ENCODE results near the gene FNDC3B.

Gene FNDC3B

DNA sequence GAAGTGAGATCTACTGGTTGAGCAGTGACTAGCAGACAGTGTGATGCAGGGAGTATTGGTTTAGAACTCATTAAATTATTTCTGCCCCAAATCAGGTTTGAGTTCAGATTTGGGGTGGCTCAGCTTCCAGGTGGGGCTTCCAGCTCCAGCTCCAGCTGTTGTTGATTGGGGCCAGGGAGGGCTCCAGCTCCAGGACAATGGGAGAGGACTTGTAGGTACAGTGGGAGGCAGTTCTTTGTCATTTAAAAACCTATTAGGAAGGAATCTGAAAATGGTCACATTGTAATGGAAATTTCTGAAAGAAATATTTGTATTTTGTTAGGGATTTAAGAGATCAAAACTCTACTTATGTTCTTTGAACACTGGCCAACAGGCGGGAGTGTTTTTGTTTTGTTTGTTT, 97.0 kb downstream of the FNDC3B start:
- no peaks in the 10 kb centered on the region for H4K20me1 ChIP-seq (ENCODE audit: insufficient read depth, low read length)
- peaks cover 6% of the 10 kb centered on the region; the same call in 1 of the 2 replicates for H3K36me3 ChIP-seq (replicated peaks; ENCODE audit: insufficient read depth, low read length)
- no peak overlapping the region for H3K4me3 ChIP-seq (ENCODE audit: low read length)
- no peaks in the 10 kb centered on the region for H3K27me3 ChIP-seq (replicated peaks; ENCODE audit: insufficient read depth, low read length)
- TF ChIP-seq EZH2 (optimal IDR thresholded peaks at IDR 0.05; ENCODE audit: low read depth, low read length) (no peak), EZH2phosphoT487 (IDR thresholded peaks at IDR 0.05; ENCODE audit: low read length) (no peak), CTCF (IDR thresholded peaks at IDR 0.05; ENCODE audit: low read length) (no peak)
- peaks cover 59% of the 10 kb centered on the region for H3K4me1 ChIP-seq (ENCODE audit: low read length)
- no peaks in the 10 kb centered on the region for H3K9me2 ChIP-seq (replicated peaks; ENCODE audit: insufficient read depth, low read length)
- peaks cover 97% of the 10 kb centered on the region for H3K79me2 ChIP-seq (ENCODE audit: low read length)
- no peak overlapping the region for H3K9ac ChIP-seq (ENCODE audit: low read length)
- H3K27ac ChIP-seq (ENCODE audit: low read length), result no peak overlapping the region
- peaks cover 14% of the 10 kb centered on the region for H3F3A ChIP-seq (ENCODE audit: insufficient read depth, low read length)
- H3K4me2 ChIP-seq (ENCODE audit: low read depth, low read length), result no peak overlapping the region
- DNase-seq, result no peak
- no peaks in the 10 kb centered on the region for H3K9me3 ChIP-seq (replicated peaks; ENCODE audit: insufficient read depth, low read length)
- H2AFZ ChIP-seq (ENCODE audit: low read length), result no peak overlapping the region

DNA sequence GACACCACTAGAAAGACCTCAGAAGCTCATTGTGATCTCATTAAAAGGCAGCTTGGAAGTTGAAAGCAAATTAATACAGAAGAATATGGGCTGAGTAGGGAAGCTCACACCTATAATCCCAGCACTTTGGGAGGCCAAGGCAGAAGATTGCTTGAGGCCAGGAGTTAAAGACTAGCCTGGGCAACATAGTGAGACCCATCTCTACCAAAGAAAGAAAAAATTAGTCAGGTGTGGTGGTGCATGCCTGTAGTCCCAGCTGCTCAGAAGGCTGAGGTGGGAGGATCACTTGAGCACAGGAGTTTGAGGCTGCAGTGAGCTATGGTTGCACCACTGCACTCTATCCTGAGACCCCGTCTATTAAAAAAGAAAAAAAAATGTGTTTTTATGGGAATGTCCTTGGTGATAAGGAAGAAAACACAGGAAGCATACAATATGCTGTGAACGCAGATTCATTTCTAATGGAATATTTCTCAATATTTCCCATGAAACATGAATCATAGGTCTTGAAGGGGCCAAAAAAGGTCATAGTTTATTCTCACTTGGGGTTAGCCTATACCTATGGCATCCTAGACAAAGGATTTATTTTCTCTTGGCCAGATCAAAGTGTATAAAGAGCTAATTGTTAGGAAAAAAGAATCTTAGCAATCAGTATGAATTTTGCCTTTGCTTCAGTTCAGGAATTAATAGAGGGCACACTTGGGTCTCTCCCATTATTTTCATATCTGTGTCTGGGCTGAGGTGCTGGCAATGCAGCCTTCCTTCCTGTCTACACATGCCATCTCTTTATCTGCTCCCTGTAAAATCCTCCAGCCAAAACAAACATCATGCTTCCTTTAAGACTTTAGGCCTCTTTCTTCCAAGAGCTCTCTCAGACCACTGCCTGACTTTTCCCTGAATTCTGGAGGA, 98.2 kb downstream of the FNDC3B start:
- H3K36me3 ChIP-seq (replicated peaks; ENCODE audit: insufficient read depth, low read length), result peaks cover 6% of the 10 kb centered on the region; the same call in 1 of the 2 replicates
- H3K27ac ChIP-seq (ENCODE audit: low read length), result no peak overlapping the region
- DNase-seq, result no peak

DNA sequence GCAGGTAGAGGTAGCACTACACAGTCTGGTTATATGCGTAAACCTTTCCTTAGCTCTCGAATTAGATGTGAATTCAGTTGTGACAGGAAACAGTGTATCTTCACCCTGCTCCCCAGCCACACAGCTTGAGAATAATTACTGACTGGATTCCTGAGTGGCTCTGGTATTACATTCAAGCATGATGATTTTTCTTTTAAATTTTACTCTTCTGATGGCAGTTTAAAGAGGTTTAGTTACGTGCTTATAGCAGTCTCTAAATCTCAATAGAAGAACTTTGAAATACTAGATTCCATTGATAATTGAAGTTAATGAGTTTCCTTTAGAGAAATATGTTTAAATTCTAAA, 98.8 kb downstream of the FNDC3B start:
- H3K4me3 ChIP-seq (ENCODE audit: low read length), result no peak overlapping the region
- peaks cover 15% of the 10 kb centered on the region for H3F3A ChIP-seq (ENCODE audit: insufficient read depth, low read length)
- H3K9me3 ChIP-seq (replicated peaks; ENCODE audit: insufficient read depth, low read length), result no peaks in the 10 kb centered on the region
- TF ChIP-seq EZH2phosphoT487 (IDR thresholded peaks at IDR 0.05; ENCODE audit: low read length) (no peak), EZH2 (optimal IDR thresholded peaks at IDR 0.05; ENCODE audit: low read depth, low read length) (no peak), CTCF (IDR thresholded peaks at IDR 0.05; ENCODE audit: low read length) (no peak)
- H3K9ac ChIP-seq (ENCODE audit: low read length), result no peak overlapping the region
- DNase-seq, result no peak
- H3K79me2 ChIP-seq (ENCODE audit: low read length), result peaks cover 99% of the 10 kb centered on the region
- H3K4me2 ChIP-seq (ENCODE audit: low read depth, low read length), result no peak overlapping the region
- no peak overlapping the region for H2AFZ ChIP-seq (ENCODE audit: low read length)
- H3K9me2 ChIP-seq (replicated peaks; ENCODE audit: insufficient read depth, low read length), result no peaks in the 10 kb centered on the region
- peaks cover 6% of the 10 kb centered on the region; the same call in 1 of the 2 replicates for H3K36me3 ChIP-seq (replicated peaks; ENCODE audit: insufficient read depth, low read length)
- H3K27ac ChIP-seq (ENCODE audit: low read length), result no peak overlapping the region
- peaks cover 62% of the 10 kb centered on the region for H3K4me1 ChIP-seq (ENCODE audit: low read length)
- no peaks in the 10 kb centered on the region for H4K20me1 ChIP-seq (ENCODE audit: insufficient read depth, low read length)
- no peaks in the 10 kb centered on the region for H3K27me3 ChIP-seq (replicated peaks; ENCODE audit: insufficient read depth, low read length)

More for the DNA sequence above, 98.2 kb downstream of the FNDC3B start:
- Histone ChIP-seq H2AFZ (ENCODE audit: low read length) (no peak overlapping the region), H3K4me3 (ENCODE audit: low read length) (no peak overlapping the region), H4K20me1 (ENCODE audit: insufficient read depth, low read length) (no peaks in the 10 kb centered on the region), H3K9me2 (replicated peaks; ENCODE audit: insufficient read depth, low read length) (no peaks in the 10 kb centered on the region), H3F3A (ENCODE audit: insufficient read depth, low read length) (peaks cover 15% of the 10 kb centered on the region), H3K4me1 (ENCODE audit: low read length) (peaks cover 59% of the 10 kb centered on the region), H3K9me3 (replicated peaks; ENCODE audit: insufficient read depth, low read length) (no peaks in the 10 kb centered on the region), H3K27me3 (replicated peaks; ENCODE audit: insufficient read depth, low read length) (no peaks in the 10 kb centered on the region), H3K9ac (ENCODE audit: low read length) (no peak overlapping the region), H3K4me2 (ENCODE audit: low read depth, low read length) (no peak overlapping the region), H3K79me2 (ENCODE audit: low read length) (peaks cover 97% of the 10 kb centered on the region)
- TF ChIP-seq EZH2phosphoT487 (IDR thresholded peaks at IDR 0.05; ENCODE audit: low read length) (no peak), CTCF (IDR thresholded peaks at IDR 0.05; ENCODE audit: low read length) (no peak), EZH2 (optimal IDR thresholded peaks at IDR 0.05; ENCODE audit: low read depth, low read length) (no peak)
